A549 (cell line): ENCODE data around the gene ARHGEF28.

ENCODE experiments used
- CTCF ChIP-seq: fragments of >200 bp; sonication (Bioruptor Twin); formaldehyde crosslinking; IDR thresholded peaks from 3 replicates; pipeline ENCODE4 v1.5.1; 2016
- EHF ChIP-seq: fragments of 250-450 bp; sonication (Bioruptor Pico); IDR thresholded peaks from 2 replicates; pipeline ENCODE4 v1.5.0; 2020; ENCODE audit warnings: mild to moderate bottlenecking
- JUN ChIP-seq, 2 experiments: fragments of >200 bp; sonication (Bioruptor Twin); formaldehyde crosslinking; IDR thresholded peaks; 2 replicates in 1 of 2; 3 replicates in 1 of 2; pipeline ENCODE4 v1.6.1; 2016 to 2017
- MAFK ChIP-seq: fragments of 450-650 bp; IDR thresholded peaks from 2 replicates; pipeline ENCODE4 v1.6.1; 2014; ENCODE audit not compliant: partially characterized antibody
- MAX ChIP-seq: IDR thresholded peaks from 2 replicates; pipeline ENCODE4 v1.6.1; 2012
- PHF8 ChIP-seq: fragments of 200-600 bp; sonication (generic); IDR thresholded peaks from 2 replicates; pipeline ENCODE4 v1.6.1; 2016; ENCODE audit warnings: low read depth, mild to moderate bottlenecking, antibody characterized with exemption, moderate library complexity, borderline replicate concordance
- POLR2A ChIP-seq: IDR thresholded peaks from 2 replicates; pipeline ENCODE4 v1.6.1; 2012; ENCODE audit warnings: mild to moderate bottlenecking, low read length
- RCOR1 ChIP-seq: fragments of 150-350 bp; IDR thresholded peaks from 2 replicates; pipeline ENCODE4 v1.6.1; 2014; ENCODE audit warnings: antibody characterized with exemption, low read length, low read depth
- USF2 ChIP-seq: fragments of 450-650 bp; IDR thresholded peaks from 2 replicates; pipeline ENCODE4 v1.6.1; 2014; ENCODE audit warnings: antibody characterized with exemption

GRCh38 chr5:73763300-73764032, 137.5 kb downstream of the ARHGEF28 start:
- TF ChIP-seq CTCF (no peak), POLR2A (no peak), RCOR1 (no peak), MAX (no peak), JUN (IDR thresholded peaks at IDR 0.05) (no peak), EHF (CRISPR knock-in tag) (no peak), PHF8 (no peak), MAFK (no peak), USF2 (no peak)
